Measurements from ENCODE around the gene CNTN5. TPM values are rescaled to one million over a fixed set of nuclear protein-coding genes. Genes with fewer than 3 reads are reported as not detected.

Gene CNTN5
- total RNA-seq, 2 donors from 2014 or later: 1.4 to 3.3 TPM

GRCh38 chr11:99571094-99571493 lies 550.3 kb downstream of the CNTN5 start:
- no peaks in the 10 kb centered on the region for H3K27me3 Mint-ChIP-seq (ENCODE audit: insufficient read depth)
- no peak overlapping the region for H3K27ac Mint-ChIP-seq

DNA sequence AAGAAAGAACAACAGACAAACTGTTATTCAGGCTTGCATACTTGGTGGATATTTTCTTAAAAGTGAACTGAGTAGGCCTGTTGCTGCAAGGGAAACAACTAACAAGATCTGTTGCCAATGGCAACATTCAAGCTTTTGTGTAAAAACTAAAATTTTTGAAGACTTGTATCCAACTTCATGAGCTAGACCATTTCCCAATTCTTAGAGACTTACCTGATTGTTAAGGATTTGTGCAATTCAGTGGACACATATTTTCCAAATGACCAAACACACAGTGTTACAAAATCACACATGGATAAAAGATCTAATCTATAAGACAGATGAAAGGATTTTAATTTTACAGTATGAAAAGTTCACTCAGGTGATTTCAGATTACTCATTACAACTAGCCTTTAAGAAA lies 564.1 kb downstream of the CNTN5 start:
- no peaks in the 10 kb centered on the region for H3K4me1 ChIP-seq (ENCODE audit: control insufficient read depth, insufficient read depth, low read length)
- no peaks in the 10 kb centered on the region for H3K27me3 Mint-ChIP-seq (ENCODE audit: insufficient read depth)

More at GRCh38 chr11:99571094-99571493, 550.3 kb downstream of the CNTN5 start:
- WGBS, 2 experiments (ENCODE audit: insufficient coverage in 1 of 2, insufficient read length in 1 of 2): 43 to 50% methylated on average over 2 of the region's 2 CpGs
- no peak overlapping the region for H3K9ac ChIP-seq (ENCODE audit: extremely low read depth, low read length, poor library complexity, severe bottlenecking)
- no peaks in the 10 kb centered on the region for H3K36me3 ChIP-seq (ENCODE audit: control insufficient read depth, insufficient read depth, low read length)
- H3K9me3 ChIP-seq (ENCODE audit: control insufficient read depth, low read length): no peaks in the 10 kb centered on the region
- no peak for TF ChIP-seq CTCF (conservative IDR thresholded peaks at IDR 0.05)
- Mint-ChIP-seq H3K4me3 (no peak overlapping the region), H3K36me3 (ENCODE audit: low read depth) (no peaks in the 10 kb centered on the region), H3K9me3 (peaks cover 2% of the 10 kb centered on the region), H3K4me1 (no peaks in the 10 kb centered on the region)
- no peaks in the 10 kb centered on the region for H3K4me1 ChIP-seq (ENCODE audit: control insufficient read depth, insufficient read depth, low read length)
- DNase-seq: no peak
- H3K4me3 ChIP-seq (ENCODE audit: low read length): no peak overlapping the region
- no peaks in the 10 kb centered on the region for H3K27me3 ChIP-seq (ENCODE audit: control insufficient read depth, insufficient read depth, low read length, poor library complexity, severe bottlenecking)
- H3K27ac ChIP-seq (ENCODE audit: low read depth, low read length): no peak overlapping the region

GRCh38 chr11:99585606-99586005 lies 564.9 kb downstream of the CNTN5 start:
- no peak for TF ChIP-seq CTCF (conservative IDR thresholded peaks at IDR 0.05)
- H3K4me1 Mint-ChIP-seq: no peaks in the 10 kb centered on the region
- H3K27ac Mint-ChIP-seq: no peak overlapping the region
- no peaks in the 10 kb centered on the region for H3K27me3 ChIP-seq (ENCODE audit: control insufficient read depth, insufficient read depth, low read length, poor library complexity, severe bottlenecking)
- H3K4me3 Mint-ChIP-seq: no peak overlapping the region
- H3K36me3 ChIP-seq (ENCODE audit: control insufficient read depth, insufficient read depth, low read length): no peaks in the 10 kb centered on the region
- no peak overlapping the region for H3K9ac ChIP-seq (ENCODE audit: extremely low read depth, low read length, poor library complexity, severe bottlenecking)
- H3K4me1 ChIP-seq (ENCODE audit: control insufficient read depth, insufficient read depth, low read length): no peaks in the 10 kb centered on the region
- H3K27ac ChIP-seq (ENCODE audit: low read depth, low read length): no peak overlapping the region
- H3K9me3 Mint-ChIP-seq: peaks cover 25% of the 10 kb centered on the region
- peaks cover 9% of the 10 kb centered on the region for H3K9me3 ChIP-seq (ENCODE audit: control insufficient read depth, low read length)
- H3K36me3 Mint-ChIP-seq (ENCODE audit: low read depth): no peaks in the 10 kb centered on the region
- WGBS, 2 experiments (ENCODE audit: insufficient coverage in 1 of 2, insufficient read length in 1 of 2): 50% methylated on average over 2 of the region's 4 CpGs; no CpG with 5 or more reads in 1 of the 2 experiments
- no peaks in the 10 kb centered on the region for H3K27me3 Mint-ChIP-seq (ENCODE audit: insufficient read depth)
- no peak for DNase-seq
- H3K4me3 ChIP-seq (ENCODE audit: low read length): no peak overlapping the region

More for the DNA sequence above, 564.1 kb downstream of the CNTN5 start:
- no peak overlapping the region for H3K4me3 Mint-ChIP-seq
- TF ChIP-seq CTCF (conservative IDR thresholded peaks at IDR 0.05): no peak
- Histone ChIP-seq H3K27me3 (ENCODE audit: control insufficient read depth, insufficient read depth, low read length, poor library complexity, severe bottlenecking) (no peaks in the 10 kb centered on the region), H3K27ac (ENCODE audit: low read depth, low read length) (no peak overlapping the region), H3K36me3 (ENCODE audit: control insufficient read depth, insufficient read depth, low read length) (no peaks in the 10 kb centered on the region), H3K9me3 (ENCODE audit: control insufficient read depth, low read length) (peaks cover 9% of the 10 kb centered on the region), H3K9ac (ENCODE audit: extremely low read depth, low read length, poor library complexity, severe bottlenecking) (no peak overlapping the region), H3K4me3 (ENCODE audit: low read length) (no peak overlapping the region)
- no peaks in the 10 kb centered on the region for H3K36me3 Mint-ChIP-seq (ENCODE audit: low read depth)
- H3K4me1 Mint-ChIP-seq: no peaks in the 10 kb centered on the region
- no peak for DNase-seq
- peaks cover 28% of the 10 kb centered on the region for H3K9me3 Mint-ChIP-seq
- no peak overlapping the region for H3K27ac Mint-ChIP-seq
